GM12878 (cell line): Measurements from ENCODE around the gene CHTOP. TPM values are rescaled to one million over a fixed set of nuclear protein-coding genes. Genes with fewer than 3 reads are reported as not detected.

Source experiments
- BHLHE40 ChIP-seq, 2 experiments: fragments of 450-650 bp in 1 of 2; IDR thresholded peaks; 2 replicates each; pipeline ENCODE4 v1.6.1; 2011 to 2017; ENCODE audit warnings: low read depth in 2 of 2, borderline replicate concordance in 1 of 2, improper control_type of control experiment in 1 of 2, low read length in 1 of 2, mild to moderate bottlenecking in 1 of 2
- CEBPB ChIP-seq, 2 experiments: fragments of 150-350 bp in 1 of 2; IDR thresholded peaks; 2 replicates each; pipeline ENCODE4 v1.6.1; 2012 to 2014; ENCODE audit warnings: low read depth in 2 of 2, low read length in 2 of 2, borderline replicate concordance in 1 of 2, inconsistent platforms in 1 of 2
- EED ChIP-seq: sonication (generic); IDR thresholded peaks from 2 replicates; pipeline ENCODE4 v1.6.1; 2016; ENCODE audit warnings: antibody characterized with exemption, low read depth
- ETV6 ChIP-seq, 2 experiments: fragments of 450-650 bp in 1 of 2; IDR thresholded peaks in 1 of 2; conservative IDR thresholded peaks in 1 of 2; 2 replicates each; pipeline ENCODE4 v1.6.1; 2014; ENCODE audit warnings: antibody characterized with exemption in 1 of 2, borderline replicate concordance in 1 of 2, low read depth in 1 of 2, mild to moderate bottlenecking in 1 of 2, moderate library complexity in 1 of 2
- IKZF1 ChIP-seq: fragments of 450-650 bp; conservative IDR thresholded peaks from 2 replicates; pipeline ENCODE4 v1.6.1; 2017; ENCODE audit warnings: antibody characterized with exemption, mild to moderate bottlenecking
- IKZF2 ChIP-seq, 2 experiments: fragments of 450-650 bp; IDR thresholded peaks; 2 replicates each; pipeline ENCODE4 v1.6.1; 2017; ENCODE audit warnings: mild to moderate bottlenecking in 2 of 2, moderate library complexity in 2 of 2
- NFXL1 ChIP-seq: fragments of 450-650 bp; IDR thresholded peaks from 2 replicates; pipeline ENCODE4 v1.6.1; 2017; ENCODE audit warnings: antibody characterized with exemption, mild to moderate bottlenecking, borderline replicate concordance
- NKRF ChIP-seq: fragments of 450-650 bp; conservative IDR thresholded peaks from 2 replicates; pipeline ENCODE4 v1.6.1; 2017; ENCODE audit warnings: mild to moderate bottlenecking, moderate library complexity
- NRF1 ChIP-seq: conservative IDR thresholded peaks from 2 replicates; pipeline ENCODE4 v1.6.1; 2011; ENCODE audit warnings: mild to moderate bottlenecking, low read depth, low read length, improper control_type of control experiment
- PAX5 ChIP-seq: IDR thresholded peaks from 2 replicates; pipeline ENCODE4 v1.6.1; 2011; ENCODE audit warnings: low read depth, low read length, borderline replicate concordance
- PAX8 ChIP-seq: fragments of 450-650 bp; IDR thresholded peaks from 2 replicates; pipeline ENCODE4 v1.6.1; 2017; ENCODE audit warnings: mild to moderate bottlenecking, moderate library complexity
- RAD51 ChIP-seq: fragments of 450-650 bp; IDR thresholded peaks from 2 replicates; pipeline ENCODE4 v1.6.1; 2016; ENCODE audit warnings: moderate library complexity, mild to moderate bottlenecking, inconsistent platforms
- RCOR1 ChIP-seq: conservative IDR thresholded peaks from 2 replicates; pipeline ENCODE4 v1.6.1; 2012; ENCODE audit warnings: low read depth, low read length, improper control_type of control experiment
- RELA ChIP-seq: fragments of 450-650 bp; IDR thresholded peaks from 2 replicates; pipeline ENCODE4 v1.8.0; 2014; ENCODE audit warnings: borderline replicate concordance; ENCODE audit not compliant: partially characterized antibody
- RUNX3 ChIP-seq: IDR thresholded peaks from 2 replicates; pipeline ENCODE4 v1.6.1; 2012; ENCODE audit warnings: low read length, inconsistent platforms
- SIN3A ChIP-seq: IDR thresholded peaks from 2 replicates; pipeline ENCODE4 v1.6.1; 2012; ENCODE audit warnings: low read depth, low read length, improper control_type of control experiment
- SMARCA5 ChIP-seq: fragments of 450-650 bp; IDR thresholded peaks from 2 replicates; pipeline ENCODE4 v1.6.1; 2017; ENCODE audit warnings: mild to moderate bottlenecking
- SREBF2 ChIP-seq: IDR thresholded peaks from 2 replicates; pipeline ENCODE4 v1.6.1; 2012; ENCODE audit warnings: mild to moderate bottlenecking, low read length
- STAT3 ChIP-seq: IDR thresholded peaks from 2 replicates; pipeline ENCODE4 v1.6.1; 2011; ENCODE audit warnings: low read depth, low read length, improper control_type of control experiment
- TCF12 ChIP-seq: IDR thresholded peaks from 2 replicates; pipeline ENCODE4 v1.6.1; 2011; ENCODE audit warnings: low read depth, mild to moderate bottlenecking, low read length
- WRNIP1 ChIP-seq: IDR thresholded peaks from 2 replicates; pipeline ENCODE4 v1.6.1; 2011; ENCODE audit warnings: low read depth, low read length, improper control_type of control experiment, borderline replicate concordance
- ZNF274 ChIP-seq: IDR thresholded peaks from one replicate; pipeline ENCODE4 v1.8.0; 2011; ENCODE audit not compliant: insufficient read length, insufficient read depth
- ZNF687 ChIP-seq: fragments of 450-650 bp; IDR thresholded peaks from 2 replicates; pipeline ENCODE4 v1.6.1; 2017; ENCODE audit warnings: mild to moderate bottlenecking, moderate library complexity
- polyA plus RNA-seq, 11 experiments: library from polyadenylated mRNA; depleted of rRNA in 4 of 11; unstranded in 6 of 11; stranded (reverse) in 5 of 11; fragments of >200 nt; fragmentation: Nextera tagmentation in 4 of 11; fragmentation: Illumina TruSeq in 1 of 11; extraction: Ambion mirVana in 4 of 11; extraction: Trizol in 1 of 11; gene quantifications; 1 replicate in 1 of 11; 2 replicates in 10 of 11; pipeline versions ENCODE4 v1.2.1 to v1.2.3, GENCODE V29; 2011 to 2016; ENCODE audit warnings: inconsistent platforms in 2 of 11, missing spikeins in 2 of 11, low read depth in 1 of 11
- total RNA-seq, 4 experiments: library from RNA; depleted of rRNA in 3 of 4; stranded (reverse); fragments of >200 nt in 3 of 4; fragmentation: Illumina TruSeq in 1 of 4; extraction: Trizol in 1 of 4; gene quantifications; 2 replicates each; pipeline versions ENCODE4 v1.2.1 to v1.2.3, GENCODE V29; 2013 to 2021
- TF ChIP-seq, protein P1 (sequence below): IDR thresholded peaks from 2 replicates; pipeline ENCODE4 v1.6.1; 2012; ENCODE audit warnings: low read length, inconsistent platforms

CHTOP gene
- total and polyA plus RNA-seq, 10 of the 15 experiments (the other 5 are each of a cell fraction or from before 2014, with no cell fraction given): 8.4 to 93.8 (median 52.3) TPM

DNA sequence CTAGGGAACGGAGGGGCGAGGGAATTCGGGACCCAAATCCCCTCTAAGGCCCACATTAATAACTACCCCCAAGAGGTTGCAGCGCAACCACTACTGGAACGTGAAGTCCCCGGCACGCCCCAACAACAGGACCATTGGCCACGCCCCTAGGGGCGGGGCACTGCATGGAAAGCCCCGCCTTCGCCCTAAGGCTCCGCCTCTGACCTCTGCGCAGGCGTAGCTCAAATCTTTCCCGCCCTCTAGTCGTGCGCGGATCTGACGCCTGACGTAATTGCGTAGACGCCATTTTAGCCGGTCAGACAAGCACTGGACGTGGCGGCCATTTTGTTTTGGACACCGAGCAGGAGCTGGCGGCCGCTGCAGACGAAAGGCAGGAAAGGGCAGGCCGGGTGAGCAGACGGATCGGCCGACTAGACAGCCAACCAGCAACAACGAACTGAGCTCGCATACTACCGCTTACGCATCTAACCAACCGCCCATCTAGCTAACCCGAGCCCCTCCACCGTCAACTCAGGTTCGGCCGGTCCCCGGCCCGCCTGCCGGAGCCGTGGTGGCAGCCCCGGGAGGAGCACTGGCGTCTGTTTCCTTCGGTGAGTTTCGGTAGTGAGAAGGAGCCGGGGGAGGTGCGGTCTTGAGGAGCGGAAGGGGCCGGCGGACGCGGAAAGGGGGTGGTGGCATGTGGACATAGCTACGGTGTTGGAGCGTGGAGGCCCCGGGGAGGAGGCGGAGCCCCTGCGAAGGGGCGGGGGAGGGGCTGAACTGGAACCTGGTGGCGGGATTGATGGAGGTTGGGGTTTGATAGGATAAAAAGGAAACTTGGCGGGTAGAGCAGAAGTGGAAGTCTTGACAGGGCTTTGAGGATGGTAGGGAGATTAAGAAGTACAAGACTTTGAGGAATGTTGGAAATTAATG is at the start of gene CHTOP (continued):
- TF ChIP-seq EED (peak; percentile 30; the same call in 1 of the 2 replicates), SIN3A (peak; percentile 89), PAX5 (no peak), TCF12 (peak; percentile 15; the same call in 1 of the 2 replicates), RAD51 (no peak), IKZF1 (peak; percentile 87), NFXL1 (no peak), NRF1 (peak; percentile 97), CEBPB (IDR thresholded peaks at IDR 0.05; ENCODE audit: borderline replicate concordance in 1 of 2, low read depth in 2 of 2, low read length in 2 of 2) (no peak), STAT3 (no peak), ZNF274 (no peak), PAX8 (no peak), NKRF (peak; percentile 85; the same call in 1 of the 2 replicates), RUNX3 (no peak), SREBF2 (no peak), RCOR1 (no peak), BHLHE40 (IDR thresholded peaks at IDR 0.05; ENCODE audit: borderline replicate concordance in 1 of 2, low read depth in 2 of 2, low read length in 1 of 2) (peak; percentile 75 to 78), IKZF2 (IDR thresholded peaks at IDR 0.05) (peak; percentile 44; a peak in 1 of 4 replicates), ZNF687 (peak; percentile 85), RELA (peak; percentile 38), WRNIP1 (no peak), SMARCA5 (peak; percentile 100), ETV6 (conservative IDR thresholded peaks at IDR 0.05 in 1 of 2, IDR thresholded peaks at IDR 0.05 in 1 of 2; ENCODE audit: borderline replicate concordance in 1 of 2, low read depth in 1 of 2) (peak in 1 of 2 experiments; percentile 69; a peak in 1 of 4 replicates)
- TF ChIP-seq, protein P1, sequence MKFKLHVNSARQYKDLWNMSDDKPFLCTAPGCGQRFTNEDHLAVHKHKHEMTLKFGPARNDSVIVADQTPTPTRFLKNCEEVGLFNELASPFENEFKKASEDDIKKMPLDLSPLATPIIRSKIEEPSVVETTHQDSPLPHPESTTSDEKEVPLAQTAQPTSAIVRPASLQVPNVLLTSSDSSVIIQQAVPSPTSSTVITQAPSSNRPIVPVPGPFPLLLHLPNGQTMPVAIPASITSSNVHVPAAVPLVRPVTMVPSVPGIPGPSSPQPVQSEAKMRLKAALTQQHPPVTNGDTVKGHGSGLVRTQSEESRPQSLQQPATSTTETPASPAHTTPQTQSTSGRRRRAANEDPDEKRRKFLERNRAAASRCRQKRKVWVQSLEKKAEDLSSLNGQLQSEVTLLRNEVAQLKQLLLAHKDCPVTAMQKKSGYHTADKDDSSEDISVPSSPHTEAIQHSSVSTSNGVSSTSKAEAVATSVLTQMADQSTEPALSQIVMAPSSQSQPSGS: peak; percentile 85
